Peyer's patch (tissue), 4 donors: ENCODE results near the gene CACYBP. TPM values are rescaled to one million over a fixed set of nuclear protein-coding genes. Genes with fewer than 3 reads are reported as not detected.

Experiments
- DNase-seq, 3 donors: peaks; one replicate each; pipeline ENCODE4 v3.0.0-alpha.2; 2017 to 2019
- H3K27ac ChIP-seq, 4 donors: fragments of 200-600 bp; sonication (generic); one replicate each; pipeline ENCODE4 v1.5.1; 2016 to 2019
- H3K27me3 ChIP-seq, 2 donors: fragments of 200-600 bp; sonication (generic); one replicate each; pipeline ENCODE4 v1.5.1; 2019
- H3K36me3 ChIP-seq, 3 donors: fragments of 200-600 bp; sonication (generic); one replicate each; pipeline ENCODE4 v1.5.1; 2016 to 2019
- H3K4me1 ChIP-seq, 4 donors: fragments of 200-600 bp; sonication (generic); one replicate each; pipeline ENCODE4 v1.5.1; 2016 to 2019
- H3K4me3 ChIP-seq, 4 donors: fragments of 200-600 bp; sonication (generic); 1 replicate in 3 of 4; 2 replicates in 1 of 4; pipeline ENCODE4 v1.5.1; 2016 to 2019; ENCODE audit warnings: mild to moderate bottlenecking in 1 of 4
- H3K9me3 ChIP-seq, 4 donors: fragments of 200-600 bp; sonication (generic); one replicate each; pipeline ENCODE4 v1.5.1; 2016 to 2019; ENCODE audit warnings: mild to moderate bottlenecking in 1 of 4
- POLR2A ChIP-seq, 2 donors: fragments of 450-650 bp; IDR thresholded peaks; one replicate each; pipeline ENCODE4 v1.5.1; 2017; ENCODE audit warnings: antibody characterized with exemption in 2 of 2, mild to moderate bottlenecking in 2 of 2, moderate library complexity in 2 of 2
- total RNA-seq, 4 donors: library from RNA; depleted of rRNA; stranded (reverse); fragments of >200 nt; gene quantifications; one replicate each; pipeline ENCODE4 v1.1.0, GENCODE V29; 2016
- TF ChIP-seq, protein P1 (sequence below), 6 experiments: fragments of 450-650 bp in 4 of 6; fragments of 200-600 bp in 2 of 6; sonication (generic) in 1 of 6; IDR thresholded peaks; one replicate each; pipeline ENCODE4 v1.5.1; 2017 to 2019; ENCODE audit warnings: antibody characterized with exemption in 6 of 6, mild to moderate bottlenecking in 3 of 6, moderate library complexity in 1 of 6

CACYBP gene
- total RNA-seq, 4 donors from 2014 or later = 15.3 to 139 (median 89.6) TPM

DNA sequence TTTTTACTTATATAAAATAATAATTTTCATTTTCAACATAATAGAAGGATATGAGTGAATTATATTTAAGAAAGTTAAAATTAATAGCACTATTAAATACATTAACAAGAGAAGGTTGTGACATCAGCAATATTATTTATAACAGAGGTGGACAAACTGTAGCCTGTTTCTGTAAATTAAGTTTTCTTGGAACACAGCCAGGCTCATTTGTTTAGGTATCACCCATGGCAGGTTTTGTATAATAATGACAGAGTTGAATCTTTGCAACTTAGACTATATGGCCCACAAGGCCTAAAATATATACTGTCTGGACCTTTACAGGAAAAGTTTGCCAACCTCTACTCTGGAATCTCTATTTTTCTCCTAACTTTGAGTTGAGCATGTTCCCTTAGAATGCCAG is 42.8 kb upstream of the CACYBP start:
- H3K27me3 ChIP-seq = no peaks in the 10 kb centered on the region
- no peak overlapping the region for H3K27ac ChIP-seq
- no peak overlapping the region for H3K4me3 ChIP-seq
- peaks cover 0 to 27% (median 0%) of the 10 kb centered on the region in 4 donors for H3K4me1 ChIP-seq
- no peaks in the 10 kb centered on the region for H3K9me3 ChIP-seq
- H3K36me3 ChIP-seq = peaks cover 0 to 16% (median 0%) of the 10 kb centered on the region in 3 donors
- TF ChIP-seq, protein P1, sequence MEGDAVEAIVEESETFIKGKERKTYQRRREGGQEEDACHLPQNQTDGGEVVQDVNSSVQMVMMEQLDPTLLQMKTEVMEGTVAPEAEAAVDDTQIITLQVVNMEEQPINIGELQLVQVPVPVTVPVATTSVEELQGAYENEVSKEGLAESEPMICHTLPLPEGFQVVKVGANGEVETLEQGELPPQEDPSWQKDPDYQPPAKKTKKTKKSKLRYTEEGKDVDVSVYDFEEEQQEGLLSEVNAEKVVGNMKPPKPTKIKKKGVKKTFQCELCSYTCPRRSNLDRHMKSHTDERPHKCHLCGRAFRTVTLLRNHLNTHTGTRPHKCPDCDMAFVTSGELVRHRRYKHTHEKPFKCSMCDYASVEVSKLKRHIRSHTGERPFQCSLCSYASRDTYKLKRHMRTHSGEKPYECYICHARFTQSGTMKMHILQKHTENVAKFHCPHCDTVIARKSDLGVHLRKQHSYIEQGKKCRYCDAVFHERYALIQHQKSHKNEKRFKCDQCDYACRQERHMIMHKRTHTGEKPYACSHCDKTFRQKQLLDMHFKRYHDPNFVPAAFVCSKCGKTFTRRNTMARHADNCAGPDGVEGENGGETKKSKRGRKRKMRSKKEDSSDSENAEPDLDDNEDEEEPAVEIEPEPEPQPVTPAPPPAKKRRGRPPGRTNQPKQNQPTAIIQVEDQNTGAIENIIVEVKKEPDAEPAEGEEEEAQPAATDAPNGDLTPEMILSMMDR (IDR thresholded peaks at IDR 0.05) = no peak
- TF ChIP-seq POLR2A (IDR thresholded peaks at IDR 0.05) = no peak
- no peak for DNase-seq

DNA sequence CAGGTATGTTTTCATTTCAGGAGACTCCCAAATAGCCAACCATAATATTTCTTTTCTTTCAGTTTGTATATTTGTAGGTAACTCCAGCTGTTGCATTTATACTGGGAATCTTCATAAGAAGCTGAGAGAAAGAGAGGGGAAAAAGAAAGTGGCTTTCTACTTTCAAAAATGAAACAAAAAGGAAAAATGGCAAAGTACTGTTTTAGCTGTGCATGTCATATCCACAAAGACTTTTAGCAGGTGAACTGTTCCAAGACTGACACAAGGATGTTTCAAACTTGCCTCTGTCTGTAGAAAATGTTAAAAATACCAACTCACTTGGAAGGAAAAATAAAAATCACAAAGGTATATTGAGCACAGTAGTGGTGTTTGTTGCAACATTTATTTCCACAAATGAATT is 41.9 kb upstream of the CACYBP start:
- Histone ChIP-seq H3K4me3 (no peak overlapping the region), H3K9me3 (no peaks in the 10 kb centered on the region), H3K27me3 (no peaks in the 10 kb centered on the region), H3K36me3 (peaks cover 0 to 16% (median 0%) of the 10 kb centered on the region in 3 donors), H3K4me1 (peaks cover 0 to 20% (median 0%) of the 10 kb centered on the region in 4 donors), H3K27ac (no peak overlapping the region)
- TF ChIP-seq, protein P1 (IDR thresholded peaks at IDR 0.05) = no peak
- DNase-seq = no peak

DNA sequence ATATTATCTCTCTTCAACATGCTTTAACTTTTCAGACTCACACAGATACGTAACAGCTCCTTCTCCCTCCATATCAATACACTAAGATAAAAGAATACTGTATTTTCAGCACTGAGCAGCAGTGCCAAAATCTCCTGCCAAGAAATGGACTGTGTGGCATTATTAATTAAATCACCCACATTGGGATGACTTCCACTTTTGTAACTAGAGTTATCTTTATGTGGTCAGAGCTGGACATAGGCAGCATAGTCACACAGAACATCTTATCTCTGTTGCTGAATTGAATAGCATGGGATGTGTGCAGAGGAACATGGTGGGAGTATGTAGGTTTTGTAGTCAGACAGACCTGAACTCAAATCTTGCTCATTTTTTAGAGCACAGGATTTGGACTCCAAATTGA is 41.4 kb upstream of the CACYBP start:
- Histone ChIP-seq H3K4me1 (peaks cover 0 to 19% (median 0%) of the 10 kb centered on the region in 4 donors), H3K9me3 (no peaks in the 10 kb centered on the region), H3K27ac (no peak overlapping the region), H3K27me3 (no peaks in the 10 kb centered on the region), H3K4me3 (no peak overlapping the region), H3K36me3 (peaks cover 0 to 16% (median 0%) of the 10 kb centered on the region in 3 donors)
- TF ChIP-seq, protein P1 (IDR thresholded peaks at IDR 0.05) = no peak
- DNase-seq = no peak

DNA sequence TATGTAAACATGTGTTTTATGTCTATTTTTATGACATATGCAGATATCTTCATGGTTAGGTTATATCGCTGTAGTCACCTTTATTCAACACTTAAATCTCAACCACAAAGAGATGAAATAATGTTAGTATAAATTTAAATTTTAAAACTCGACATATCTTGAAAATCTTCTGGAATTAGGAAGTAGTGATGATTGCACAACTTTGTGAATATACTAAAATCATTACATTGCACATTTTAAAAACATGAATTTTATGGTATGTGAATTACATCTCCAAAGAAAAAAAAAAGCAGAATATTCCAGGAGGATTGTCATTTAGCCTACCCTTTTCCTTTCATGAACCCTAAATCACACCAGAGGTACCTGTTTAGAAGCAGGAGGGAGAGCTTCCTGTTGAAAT is 39.4 kb upstream of the CACYBP start:
- Histone ChIP-seq H3K27me3 (no peaks in the 10 kb centered on the region), H3K27ac (no peak overlapping the region), H3K4me1 (peaks cover 0 to 23% (median 6%) of the 10 kb centered on the region in 4 donors), H3K9me3 (no peaks in the 10 kb centered on the region), H3K4me3 (no peak overlapping the region), H3K36me3 (peaks cover 0 to 16% (median 0%) of the 10 kb centered on the region in 3 donors)
- DNase-seq = no peak
- TF ChIP-seq POLR2A (IDR thresholded peaks at IDR 0.05) = no peak
- TF ChIP-seq, protein P1 (IDR thresholded peaks at IDR 0.05) = no peak

DNA sequence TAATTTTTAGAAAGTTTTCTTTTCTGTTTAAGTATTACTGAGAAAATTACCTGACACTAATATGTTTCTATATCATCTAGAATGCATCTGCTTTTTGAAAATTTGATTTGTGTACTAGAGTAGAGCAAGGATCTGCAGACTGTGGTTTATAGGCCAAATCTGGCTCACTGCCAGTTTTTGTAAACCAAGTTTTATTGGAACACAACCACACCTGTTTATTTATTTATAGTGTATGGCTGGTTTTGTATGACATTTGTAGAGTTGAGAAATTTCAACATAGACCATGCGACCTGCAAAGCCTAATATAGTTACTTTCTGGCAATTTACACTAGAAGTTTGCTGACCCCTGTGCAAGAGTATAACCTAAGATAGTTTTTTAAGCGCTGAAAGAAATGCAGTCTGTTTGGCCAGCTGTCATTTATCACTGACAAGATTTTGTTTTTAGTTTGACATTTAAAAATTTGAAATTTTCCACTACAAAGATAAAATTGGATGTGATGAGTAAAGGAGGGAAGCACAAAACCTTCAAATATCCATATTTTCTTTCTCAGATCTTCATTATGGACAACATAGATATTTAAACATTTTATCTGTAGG is 36.1 kb upstream of the CACYBP start:
- Histone ChIP-seq H3K27me3 (no peaks in the 10 kb centered on the region), H3K4me1 (peaks cover 0 to 36% (median 16%) of the 10 kb centered on the region in 4 donors), H3K9me3 (no peaks in the 10 kb centered on the region), H3K27ac (peak overlapping the region; percentile 62 to 73 (median 66)), H3K36me3 (peaks cover 0 to 8% (median 0%) of the 10 kb centered on the region in 3 donors), H3K4me3 (no peak overlapping the region)
- DNase-seq = no peak
- no peak for TF ChIP-seq POLR2A (IDR thresholded peaks at IDR 0.05)
- TF ChIP-seq, protein P1 (IDR thresholded peaks at IDR 0.05) = no peak
